ELF-1 (cell line): ENCODE results near the gene COL15A1.
"Not testable (repeated sequence)": the region's sequence is repeated elsewhere in the genome, so short reads cannot be mapped to it uniquely, and the experiment has no call there.

Experiments used
- DNase-seq: peaks from one replicate; pipeline ENCODE4 v3.0.0-alpha.2; 2016; ENCODE audit warnings: low read depth, low spot score

Gene COL15A1

DNA sequence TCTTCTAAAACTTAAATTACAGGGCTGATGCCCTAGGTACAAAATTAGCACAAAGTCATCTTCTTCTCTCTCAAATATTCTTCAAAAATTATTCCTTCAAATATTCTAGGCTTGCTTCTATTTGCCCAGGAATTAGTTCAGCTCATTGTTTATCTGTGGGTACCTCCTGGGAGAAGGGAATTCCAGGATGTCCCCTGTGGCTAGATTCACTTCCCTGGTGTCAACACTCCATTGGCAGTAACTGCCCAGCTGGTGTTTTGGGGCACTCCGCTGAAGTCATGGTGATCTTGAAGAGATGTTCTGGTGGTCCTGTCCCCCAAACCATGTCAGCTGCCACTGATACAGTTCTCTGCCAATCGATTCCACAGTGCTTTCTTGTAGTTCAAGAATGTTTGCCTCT lies 135.0 kb downstream of the COL15A1 start:
- no peak for DNase-seq

DNA sequence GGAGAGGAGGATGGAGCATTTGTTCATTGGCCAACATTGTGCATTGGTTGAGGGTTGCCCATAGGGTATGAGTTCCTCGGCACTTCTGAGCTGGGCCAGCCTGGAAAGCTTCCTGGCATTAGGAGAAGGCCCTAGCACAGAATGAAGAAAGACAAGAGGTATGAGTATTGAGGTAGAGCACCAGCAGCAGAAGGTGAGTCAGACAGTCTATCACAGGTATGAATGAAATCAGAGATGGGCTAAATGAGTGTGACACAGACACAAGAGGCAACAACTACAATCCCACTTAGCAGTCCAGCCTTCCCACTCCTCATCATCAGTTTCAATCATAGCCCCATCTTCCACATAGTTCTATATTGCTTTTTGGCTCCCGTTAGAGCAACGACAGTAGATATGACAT lies 135.8 kb downstream of the COL15A1 start:
- DNase-seq = no peak

DNA sequence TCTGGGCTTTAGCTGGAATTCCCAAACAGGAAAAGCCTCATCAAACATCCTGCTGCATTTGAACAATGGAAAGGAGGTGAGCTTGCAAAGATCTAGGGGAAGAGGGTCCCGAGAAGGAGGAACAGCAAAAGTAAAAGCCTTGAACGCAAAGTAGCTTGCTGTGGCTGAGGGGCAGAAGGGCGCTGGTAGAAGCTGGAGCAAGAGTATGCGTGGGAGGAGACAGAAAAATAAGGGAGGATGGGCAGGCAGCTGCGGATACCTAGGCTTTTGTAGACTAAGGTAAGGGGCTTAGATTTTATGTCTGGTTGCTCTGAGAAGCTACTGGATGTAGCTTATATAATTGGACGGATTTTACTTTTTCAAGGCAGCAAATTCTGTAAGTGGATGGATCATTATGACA lies 139.3 kb downstream of the COL15A1 start:
- DNase-seq = no peak

DNA sequence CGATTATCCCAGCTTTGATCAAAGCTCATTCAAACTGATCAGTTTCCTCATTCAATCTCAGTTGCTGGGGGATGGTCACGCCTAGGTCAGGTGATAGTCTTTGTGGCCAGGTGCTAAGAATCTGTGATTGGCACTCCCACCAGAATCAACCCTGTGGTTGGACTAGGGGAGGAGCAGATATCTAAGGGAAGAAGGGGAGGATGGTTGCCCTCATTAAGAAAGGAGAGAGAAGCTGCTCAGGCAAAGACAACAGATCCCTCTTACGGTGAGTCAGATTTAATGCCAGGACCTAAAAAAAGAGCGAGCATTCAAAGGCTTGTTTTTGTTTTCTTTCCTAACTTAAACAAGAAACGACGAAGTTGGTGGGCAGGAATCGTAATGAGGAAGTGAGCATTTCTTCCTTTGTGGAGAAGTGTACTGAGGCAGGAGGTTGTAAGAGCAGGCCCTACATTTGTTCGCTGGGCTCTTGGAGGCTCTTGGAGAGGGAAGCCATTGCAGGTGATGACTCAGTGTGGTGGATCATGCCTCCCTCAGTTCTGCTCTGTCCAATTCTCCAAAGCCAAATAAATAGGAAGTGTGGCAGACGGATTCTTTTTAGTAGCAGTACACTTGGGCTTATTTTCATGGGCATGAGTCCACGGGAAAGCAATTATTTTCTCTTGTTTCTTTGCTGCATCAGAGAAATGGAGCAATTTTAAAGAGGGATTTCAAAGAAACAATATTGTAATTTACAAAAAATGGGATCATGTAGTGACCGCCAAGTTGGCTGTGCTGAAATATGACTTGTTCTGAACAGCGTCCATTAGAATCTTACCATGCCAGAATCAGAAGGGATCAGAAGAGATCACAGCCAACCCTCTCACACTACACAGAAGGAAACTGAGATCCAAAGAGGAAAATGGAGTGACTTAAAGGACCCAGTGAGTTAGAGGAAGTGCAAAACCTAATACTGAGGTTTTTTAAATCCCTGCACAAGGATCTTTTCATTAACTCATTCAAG lies 142.5 kb downstream of the COL15A1 start:
- no peak for DNase-seq

DNA sequence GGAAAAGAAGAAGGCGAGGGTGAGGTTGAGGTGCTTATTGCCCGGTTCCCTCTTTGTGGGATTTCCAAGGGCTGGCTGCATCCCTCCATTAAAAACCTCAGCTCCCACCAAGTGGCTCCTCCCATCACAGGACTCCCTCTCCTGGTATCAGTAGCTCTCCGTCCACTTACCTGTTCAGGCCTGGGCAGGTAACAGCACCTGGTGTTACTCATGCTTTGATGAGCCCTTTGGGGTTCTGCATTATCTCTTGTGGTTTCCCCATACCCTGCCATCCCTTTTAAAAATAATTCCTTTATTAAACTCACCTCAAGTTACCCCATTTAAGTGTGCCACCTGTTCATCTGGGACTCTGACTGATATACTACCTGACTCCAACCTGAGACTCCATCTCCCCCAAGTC lies 143.8 kb downstream of the COL15A1 start:
- DNase-seq = no peak

DNA sequence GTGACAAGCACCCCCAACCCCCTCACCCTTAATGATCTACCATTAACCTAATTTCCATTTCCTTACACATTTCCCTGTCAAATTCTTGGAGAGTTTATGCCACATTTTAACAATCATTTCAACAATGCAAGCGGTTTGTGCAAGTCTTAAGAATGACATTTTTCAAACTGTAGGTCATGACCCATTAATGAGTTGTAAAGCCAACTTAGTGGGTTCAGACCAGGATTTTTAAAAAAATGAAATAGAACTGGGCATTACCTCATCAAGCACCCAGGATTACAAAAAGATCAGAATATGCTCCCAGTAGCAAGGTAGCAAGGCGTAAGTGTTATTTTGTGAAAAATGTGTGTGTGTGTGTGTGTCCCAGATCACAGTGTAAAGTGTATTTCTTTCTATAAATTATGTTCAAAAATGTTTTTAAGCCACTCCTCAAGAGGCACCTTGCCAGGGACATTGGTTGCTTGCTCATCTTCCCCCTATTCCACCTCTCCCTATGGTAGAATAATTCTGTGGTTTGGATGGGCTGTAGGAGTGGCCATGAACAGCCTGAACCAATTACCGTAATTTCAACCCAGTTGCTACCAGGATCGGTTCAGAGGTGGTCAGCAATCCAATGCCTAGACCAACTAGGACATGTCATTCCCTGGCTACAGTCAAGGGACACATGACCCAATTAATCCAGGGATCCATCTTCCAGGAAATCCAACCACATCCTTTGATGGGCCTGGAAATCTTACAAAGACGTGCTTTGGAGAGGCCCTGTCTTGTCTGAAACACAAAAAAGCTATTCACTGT lies 146.8 kb downstream of the COL15A1 start:
- no peak for DNase-seq

DNA sequence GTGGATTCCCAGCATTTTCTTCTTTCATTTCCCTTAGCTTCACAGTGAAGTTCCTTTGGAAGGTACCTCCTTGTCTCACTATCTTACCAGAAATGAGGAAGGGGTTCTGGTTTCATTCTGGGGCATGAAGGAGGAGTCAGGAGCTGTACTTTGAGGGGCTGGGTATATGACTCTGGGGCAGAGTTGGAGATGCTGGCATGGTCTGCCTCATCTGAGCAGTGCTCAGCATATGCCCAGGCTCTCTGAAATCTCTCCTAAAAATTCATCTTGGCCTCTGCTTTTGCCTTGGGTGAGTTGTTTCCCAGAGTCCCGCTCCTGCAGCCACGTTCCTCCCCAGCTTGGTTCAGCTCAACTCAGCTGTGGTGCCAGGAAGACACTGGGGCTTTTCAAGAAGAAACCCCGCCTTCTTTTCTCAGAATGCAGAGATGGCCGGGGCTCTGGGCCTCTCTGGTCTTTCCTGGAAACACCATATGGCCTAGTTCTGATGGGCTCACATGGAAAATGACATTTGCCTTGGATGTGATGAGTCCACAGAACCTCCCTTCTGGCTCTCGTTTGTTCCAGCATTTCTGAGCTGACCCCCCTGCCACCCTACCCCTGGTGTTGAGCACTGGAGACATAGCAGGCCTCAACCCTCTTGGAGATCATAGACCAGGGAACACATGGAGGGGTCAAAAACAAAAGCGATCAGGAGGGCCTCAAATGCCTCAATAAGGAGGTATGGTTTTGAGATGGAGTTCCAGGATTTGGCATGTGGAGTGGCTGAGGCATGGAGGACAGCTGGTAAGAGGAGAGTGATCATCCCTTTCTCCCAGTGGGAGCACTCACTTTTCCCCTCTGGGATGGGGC lies 149.2 kb downstream of the COL15A1 start:
- DNase-seq = no peak

DNA sequence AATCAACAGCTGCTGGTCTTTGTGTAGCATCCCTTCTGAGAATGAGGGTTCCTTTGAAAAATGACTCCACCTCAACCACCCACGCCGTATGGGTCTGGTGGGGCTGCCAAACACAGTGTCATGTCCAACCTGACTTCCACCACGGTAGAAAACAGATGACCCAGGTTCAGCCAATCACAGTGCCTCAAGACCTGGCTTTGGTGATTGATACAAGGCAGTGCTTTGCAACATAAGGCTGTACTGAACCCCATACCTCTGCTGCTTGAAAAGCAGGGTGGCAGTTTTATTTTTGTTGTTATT lies 149.7 kb downstream of the COL15A1 start:
- DNase-seq = no peak

DNA sequence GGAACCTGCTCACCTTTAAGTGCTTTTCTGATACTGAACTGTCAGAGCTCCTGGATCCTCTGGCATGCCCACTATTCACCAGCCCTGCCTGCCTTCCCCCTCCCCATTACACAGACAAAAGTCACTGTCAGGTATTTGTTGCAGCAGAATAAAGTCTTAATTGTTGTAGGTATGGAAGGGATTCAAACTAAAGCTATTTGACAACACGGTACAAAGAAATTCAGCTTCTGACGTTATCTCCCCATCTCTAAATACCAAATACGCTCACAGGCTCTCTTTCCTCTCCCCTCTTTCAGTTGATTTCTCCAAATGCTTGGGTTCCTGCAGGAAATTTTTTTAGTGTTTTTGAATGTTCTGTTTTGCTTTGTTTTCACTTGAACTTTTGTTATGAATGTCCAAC lies 151.9 kb downstream of the COL15A1 start:
- DNase-seq = no peak

DNA sequence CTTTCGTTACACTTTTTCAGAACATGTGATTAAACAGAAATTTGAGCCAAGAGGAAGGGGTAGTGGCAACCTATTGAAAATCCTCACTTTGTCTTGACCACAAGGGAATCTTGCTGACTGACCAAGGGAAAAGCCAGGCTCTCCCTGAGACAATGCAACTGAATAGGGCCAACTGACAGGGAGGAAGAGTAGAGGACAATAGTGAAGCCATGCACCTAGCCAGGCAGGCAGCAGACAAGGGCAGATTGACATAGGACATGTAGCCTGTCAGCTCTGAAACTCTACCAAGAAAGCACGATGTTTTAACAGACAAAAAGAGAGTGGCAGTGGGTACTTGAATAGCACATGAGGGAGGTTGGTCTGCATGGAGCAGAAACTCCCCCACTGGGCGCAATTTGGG lies 152.7 kb downstream of the COL15A1 start:
- DNase-seq = no peak

DNA sequence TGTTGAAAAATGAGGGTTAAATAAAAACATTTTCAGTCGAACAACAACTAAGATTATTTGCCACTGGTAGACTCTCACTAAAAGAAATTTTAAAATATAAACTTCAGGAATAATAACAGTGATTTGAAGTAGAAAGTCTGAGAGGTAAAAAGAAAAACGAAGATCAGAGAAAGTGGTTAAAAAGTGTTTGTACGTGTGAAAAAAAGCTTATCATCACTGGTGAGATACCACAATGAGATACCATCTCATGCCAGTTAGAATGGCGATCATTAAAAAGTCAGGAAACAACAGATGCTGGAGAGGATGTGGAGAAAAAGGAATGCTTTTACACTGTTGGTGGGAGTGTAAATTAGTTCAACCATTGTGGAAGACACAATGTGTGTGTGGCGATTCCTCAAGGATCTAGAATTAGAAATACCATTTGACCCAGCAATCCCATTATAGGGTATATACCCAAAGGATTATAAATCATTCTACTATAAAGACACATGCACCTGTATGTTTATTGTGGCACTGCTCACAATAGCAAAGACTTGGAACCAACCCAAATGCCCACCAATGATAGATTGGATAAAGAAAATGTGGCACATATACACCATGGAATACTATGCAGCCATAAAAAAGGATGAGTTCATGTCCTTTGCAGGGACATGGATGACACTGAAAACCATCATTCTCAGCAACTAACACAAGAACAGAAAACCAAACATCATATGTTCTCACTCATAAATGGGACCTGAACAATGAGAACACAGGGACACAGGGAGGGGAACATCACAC lies 156.3 kb downstream of the COL15A1 start:
- DNase-seq = not testable (repeated sequence)

DNA sequence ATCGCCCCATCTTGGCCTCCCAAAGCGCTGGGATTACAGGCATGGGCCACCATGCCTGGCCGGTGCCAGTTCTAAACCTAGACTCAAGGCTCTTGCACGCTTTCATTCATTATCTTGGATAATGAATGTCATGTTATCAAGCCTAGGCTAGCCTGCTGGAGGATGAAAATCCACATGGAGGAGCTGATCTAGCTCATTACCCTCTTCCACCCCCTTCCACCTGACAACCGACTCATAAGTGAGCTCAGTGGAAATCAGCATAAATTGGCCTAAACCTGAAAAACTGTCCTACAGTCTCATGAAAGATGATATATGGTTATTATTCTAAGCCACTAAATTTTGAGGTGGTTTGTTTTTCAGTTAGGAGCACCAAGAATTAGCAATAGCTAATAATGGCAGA lies 157.6 kb downstream of the COL15A1 start:
- DNase-seq = no peak

DNA sequence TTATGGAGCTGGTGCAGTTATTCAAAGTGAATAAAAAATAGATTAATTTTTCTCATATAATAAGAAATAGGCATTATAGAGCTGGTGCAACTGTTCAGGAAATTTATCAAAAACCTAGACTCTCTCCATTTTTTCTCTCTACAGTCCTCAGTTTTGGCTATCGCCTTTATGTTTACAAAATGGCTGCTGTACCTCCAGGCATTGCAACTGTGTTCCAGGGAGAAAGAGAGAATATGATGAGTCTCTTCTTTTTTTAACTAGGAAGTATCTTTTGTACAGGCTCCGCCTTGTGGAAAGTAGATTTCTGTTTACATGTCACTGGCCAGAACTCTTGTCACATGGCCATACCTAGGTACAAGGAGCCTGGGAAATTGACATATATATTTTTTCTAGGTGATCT lies 158.1 kb downstream of the COL15A1 start:
- no peak for DNase-seq

DNA sequence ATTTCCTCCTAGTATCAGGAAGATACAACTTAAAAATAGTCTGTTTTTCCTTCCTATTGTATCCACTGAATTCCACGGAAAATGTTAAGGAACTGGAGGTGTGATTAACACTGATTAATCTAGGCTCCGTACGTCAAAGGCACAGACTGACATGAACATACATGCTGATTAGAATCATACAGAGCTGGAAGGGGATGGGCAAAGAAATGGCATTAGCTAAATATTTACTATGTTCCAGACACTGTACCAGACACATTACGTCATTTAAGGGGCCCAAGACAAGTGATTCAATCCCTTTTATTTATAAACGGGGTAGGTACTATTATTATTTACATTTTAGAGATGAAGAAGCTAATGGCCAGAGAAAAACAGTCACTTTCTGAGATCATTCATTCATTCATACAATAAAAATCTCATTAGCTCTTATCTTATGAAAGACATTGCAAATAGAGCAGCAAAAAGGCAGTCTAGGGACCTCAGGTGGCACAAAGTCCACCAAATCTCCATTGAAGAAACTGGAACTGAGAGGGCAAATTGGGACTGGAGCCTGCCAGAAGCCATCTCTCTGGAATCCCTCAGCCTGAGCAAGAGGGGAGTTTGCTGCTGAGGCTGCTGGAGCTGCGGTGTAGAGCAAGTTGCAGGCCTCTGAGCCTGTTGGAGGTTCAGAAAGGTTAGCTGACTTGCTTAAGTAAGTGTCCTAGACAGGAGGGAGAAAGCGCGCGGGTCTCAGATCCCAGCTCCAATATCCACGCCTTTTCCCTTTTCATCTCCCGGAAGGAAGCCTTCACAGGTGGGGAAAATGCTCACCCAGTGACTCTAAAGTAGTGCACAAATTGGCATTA lies 159.6 kb downstream of the COL15A1 start:
- DNase-seq = peak; percentile 45

DNA sequence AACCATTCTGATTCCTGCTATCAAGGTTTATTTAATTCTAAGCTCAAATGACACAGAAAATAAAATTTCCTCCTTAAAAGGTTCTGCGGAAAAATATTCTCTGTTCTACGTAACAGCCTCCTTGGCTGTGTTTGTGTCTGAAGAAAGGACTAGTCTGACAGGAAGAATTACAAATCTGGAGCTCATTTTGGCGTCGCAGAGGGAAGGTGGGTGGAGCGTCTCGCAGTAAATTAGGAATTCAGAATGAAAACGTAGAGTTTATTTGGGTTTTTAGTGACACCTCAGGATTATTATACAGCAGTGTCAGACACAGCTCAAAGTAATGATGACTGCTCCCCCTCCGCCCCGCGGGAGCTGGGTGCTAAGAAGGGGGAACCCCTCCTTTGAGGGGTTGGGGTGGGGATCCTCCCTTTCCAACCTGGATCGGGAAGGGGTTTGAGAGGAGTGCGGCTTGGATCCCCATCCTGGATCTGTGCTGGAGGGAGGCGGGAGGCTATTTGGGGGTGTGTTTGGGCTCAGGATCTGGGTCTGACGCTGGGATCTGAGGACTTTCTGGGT lies 160.3 kb downstream of the COL15A1 start:
- DNase-seq = no peak

DNA sequence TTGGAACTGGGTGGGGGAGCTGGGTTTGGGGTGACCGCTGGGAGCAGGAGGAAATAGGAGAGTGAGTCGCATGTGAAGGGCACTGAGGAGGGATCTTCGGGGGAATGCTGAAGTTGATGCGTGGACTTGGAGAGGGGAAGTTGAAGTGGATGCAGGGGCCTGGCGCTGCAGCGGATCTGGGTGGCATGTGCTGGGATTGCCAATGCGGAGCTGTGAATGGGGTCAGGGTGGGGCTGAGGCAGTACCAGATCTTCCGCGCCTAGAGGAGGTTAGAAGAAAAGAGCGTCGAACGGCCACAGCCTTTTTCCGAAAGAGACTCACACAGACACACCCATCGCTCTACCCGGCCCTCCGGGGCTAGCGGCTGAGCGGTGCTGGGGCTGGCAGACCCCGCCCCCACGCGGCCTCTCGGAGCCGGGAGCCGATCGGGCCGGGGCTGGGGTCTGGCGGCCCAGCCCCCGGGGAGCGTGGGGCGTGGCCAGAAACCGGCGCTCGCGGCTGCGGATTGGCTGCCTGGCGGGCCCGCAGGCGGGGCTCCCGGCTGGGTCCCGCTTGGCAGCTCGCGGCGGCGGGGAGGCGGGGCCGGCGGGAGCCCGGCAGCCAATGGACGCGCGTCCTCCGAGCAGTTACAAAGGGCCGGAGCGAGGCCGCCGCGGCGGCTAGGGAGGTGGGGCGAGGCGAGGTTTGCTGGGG lies 160.9 kb downstream of the COL15A1 start, which contains the start of gene TGFBR1:
TGFBR1 (plus strand) TSS at position 655 of the 693 bp plus-strand sequence. CDS start 93 bp downstream, outside the sequence.
- peak; percentile 98 for DNase-seq

DNA sequence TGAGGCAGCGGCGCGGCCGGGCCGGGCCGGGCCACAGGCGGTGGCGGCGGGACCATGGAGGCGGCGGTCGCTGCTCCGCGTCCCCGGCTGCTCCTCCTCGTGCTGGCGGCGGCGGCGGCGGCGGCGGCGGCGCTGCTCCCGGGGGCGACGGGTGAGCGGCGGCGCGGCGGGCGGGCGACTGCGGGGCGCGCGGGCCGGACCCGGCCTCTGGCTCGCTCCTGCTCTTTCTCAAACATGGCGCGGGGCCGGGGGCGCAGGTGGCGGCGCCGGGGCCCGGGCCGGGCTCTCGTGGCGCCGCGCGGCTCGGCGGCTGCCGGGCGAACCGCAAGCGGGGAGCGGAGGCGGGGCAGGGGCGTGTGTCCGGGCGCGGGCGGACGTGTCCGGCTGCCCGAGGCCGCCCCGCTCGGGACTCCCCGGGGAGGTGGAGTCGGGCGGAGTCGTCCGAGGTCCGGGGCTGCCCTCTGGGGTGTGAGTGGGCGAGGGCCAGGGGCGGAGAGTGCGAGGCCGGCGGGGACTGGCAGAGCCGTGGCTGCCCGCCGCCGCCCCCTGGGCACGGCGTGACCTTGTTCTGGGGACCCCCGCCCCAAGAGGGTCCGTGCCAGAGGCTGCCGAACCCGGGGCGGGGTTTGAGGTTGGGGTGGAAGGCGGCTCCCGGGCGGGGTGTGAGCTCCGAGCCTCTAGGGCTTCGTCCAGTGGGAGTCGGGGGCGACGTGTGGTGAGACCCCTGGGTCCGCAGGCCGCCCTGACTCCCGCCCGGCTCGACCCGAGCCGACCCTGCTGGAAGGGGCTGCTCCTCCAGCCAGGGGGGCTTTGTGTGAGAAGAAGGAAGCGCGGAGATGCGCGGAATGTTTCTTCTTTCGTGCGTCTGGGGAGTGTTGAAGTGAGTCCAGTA lies 161.7 kb downstream of the COL15A1 start:
- DNase-seq = peak; percentile 65

DNA sequence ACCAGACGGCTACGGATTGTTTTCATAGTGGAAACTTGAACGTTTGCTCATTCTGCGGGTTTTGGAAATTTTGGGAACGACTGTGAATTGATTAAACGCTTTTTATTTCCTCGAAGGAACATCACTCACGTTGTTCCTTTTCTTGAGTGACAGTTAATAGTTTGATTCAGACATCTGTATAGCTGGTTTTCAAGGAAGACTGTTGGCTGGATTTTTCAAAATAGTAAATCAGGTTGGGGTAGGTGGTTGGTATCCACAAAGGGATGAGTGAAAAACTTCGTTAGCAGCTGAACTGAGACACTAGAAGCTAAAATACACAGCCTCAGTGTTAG lies 162.3 kb downstream of the COL15A1 start:
- DNase-seq = no peak
